ENCODE results near the gene S100A3. TPM values are rescaled to one million over a fixed set of nuclear protein-coding genes. Genes with fewer than 3 reads are reported as not detected.

The S100A3 gene
- polyA plus RNA-seq, 1 donor from 2014 or later: not detected

DNA sequence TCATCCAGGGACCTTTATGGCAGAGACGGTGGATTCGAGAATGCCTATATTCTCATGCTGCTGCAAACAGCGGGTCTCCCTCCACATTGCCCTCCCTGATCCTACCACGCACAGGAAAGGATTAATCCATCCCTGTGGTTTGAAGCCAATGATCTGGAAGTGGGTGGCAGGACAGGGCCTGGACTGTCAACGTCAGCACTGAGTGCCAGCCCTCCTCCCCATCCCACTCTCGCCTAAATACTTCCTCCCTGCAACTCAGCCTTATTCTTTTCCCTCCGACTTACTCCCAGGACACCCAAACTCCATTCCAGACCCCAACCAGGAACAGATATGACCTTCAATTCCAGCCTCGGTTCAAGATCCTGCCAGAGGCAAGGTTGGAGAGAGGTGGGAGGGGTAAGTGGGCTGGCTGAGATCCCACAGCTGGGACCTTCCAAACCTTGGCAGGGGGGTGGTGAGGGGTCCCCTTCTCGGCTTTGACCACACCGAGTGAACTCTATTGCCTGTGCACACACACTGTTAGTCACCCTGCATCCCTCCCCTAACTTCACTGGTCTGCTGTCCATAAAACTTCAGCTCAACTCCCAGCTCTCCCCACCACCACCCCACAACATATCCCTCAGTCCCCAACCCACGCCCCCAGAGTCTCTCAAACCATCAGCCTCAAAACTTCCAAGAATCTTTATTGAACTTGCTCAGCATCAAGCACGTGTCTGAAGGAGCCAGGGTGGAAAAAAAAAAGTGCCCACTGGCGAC is 5.9 kb downstream of the S100A3 start:
- Histone ChIP-seq H4K20me1 (ENCODE audit: insufficient read depth) (no peaks in the 10 kb centered on the region), H3K27ac (ENCODE audit: low read length) (no peak overlapping the region), H3K9ac (ENCODE audit: low read length) (no peak overlapping the region), H3F3A (ENCODE audit: insufficient read depth, low read length, poor library complexity, severe bottlenecking) (no peaks in the 10 kb centered on the region), H2AFZ (ENCODE audit: low read depth, low read length) (no peak overlapping the region), H3K79me2 (replicated peaks; ENCODE audit: insufficient read depth, low read length) (no peaks in the 10 kb centered on the region), H3K4me3 (ENCODE audit: low read length) (no peak overlapping the region), H3K36me3 (ENCODE audit: insufficient read depth, low read length) (no peaks in the 10 kb centered on the region), H3K27me3 (ENCODE audit: insufficient read depth, low read depth, low read length) (no peaks in the 10 kb centered on the region), H3K9me3 (ENCODE audit: low read length) (no peaks in the 10 kb centered on the region), H3K4me2 (ENCODE audit: low read length) (no peak overlapping the region), H3K9me2 (ENCODE audit: insufficient read depth, low read length) (no peaks in the 10 kb centered on the region)
- TF ChIP-seq RAD21 (conservative IDR thresholded peaks at IDR 0.05): no peak
- TF ChIP-seq CTCF (IDR thresholded peaks at IDR 0.05; ENCODE audit: poor library complexity, severe bottlenecking): no peak

DNA sequence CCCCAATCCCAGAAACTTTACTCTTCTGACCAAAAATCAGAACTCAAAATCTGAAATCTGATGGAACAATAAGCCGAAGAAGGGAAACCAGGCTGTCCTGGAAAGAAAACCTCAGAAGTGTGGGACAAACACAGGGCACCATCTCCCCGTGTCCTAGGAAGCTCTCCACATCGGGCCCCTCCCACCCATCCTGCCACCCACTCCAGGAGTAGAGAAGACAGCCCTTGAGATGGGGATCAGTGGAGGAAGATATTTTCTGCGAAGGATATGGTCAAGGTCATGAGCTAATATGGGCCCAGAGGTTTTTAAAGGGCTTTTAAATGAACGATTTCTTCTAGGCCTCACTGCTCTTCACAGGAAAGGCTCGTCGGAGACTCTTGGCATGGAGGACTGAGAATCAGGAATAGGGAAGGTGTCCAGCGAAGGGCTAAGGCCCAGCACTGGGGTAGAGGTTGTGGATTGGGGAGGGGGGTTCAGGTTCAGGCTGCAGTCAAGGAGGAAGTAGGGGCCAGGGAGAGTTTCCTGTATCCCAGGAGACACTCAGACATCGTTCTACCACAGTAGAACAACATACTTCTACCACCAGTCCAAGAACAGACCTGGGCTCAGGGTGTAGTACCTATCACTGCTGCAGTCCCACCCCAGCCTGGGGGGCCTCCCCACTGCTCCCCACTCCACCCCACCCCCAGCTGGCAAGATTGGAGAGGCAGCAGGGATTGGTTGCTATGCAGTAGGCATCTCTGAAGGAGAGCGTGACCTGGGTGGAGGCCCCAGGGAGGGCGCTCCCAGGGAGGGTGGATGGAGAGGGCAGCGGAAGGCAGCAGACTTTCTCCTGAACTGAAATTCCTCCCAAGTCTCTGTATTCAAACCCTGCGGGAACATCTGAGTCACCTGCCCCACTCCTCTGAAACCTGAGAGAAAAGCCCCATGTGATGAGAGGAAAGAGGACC is 7.1 kb downstream of the S100A3 start:
- no peak overlapping the region for H3K4me2 ChIP-seq (ENCODE audit: low read length)
- no peak overlapping the region for H3K27ac ChIP-seq (ENCODE audit: low read length)
- no peaks in the 10 kb centered on the region for H3K9me3 ChIP-seq (ENCODE audit: low read length)
- no peaks in the 10 kb centered on the region for H3F3A ChIP-seq (ENCODE audit: insufficient read depth, low read length, poor library complexity, severe bottlenecking)
- H3K27me3 ChIP-seq (ENCODE audit: insufficient read depth, low read depth, low read length): no peaks in the 10 kb centered on the region
- H3K9me2 ChIP-seq (ENCODE audit: insufficient read depth, low read length): no peaks in the 10 kb centered on the region
- no peak overlapping the region for H3K4me3 ChIP-seq (ENCODE audit: low read length)
- H3K9ac ChIP-seq (ENCODE audit: low read length): no peak overlapping the region
- no peaks in the 10 kb centered on the region for H3K36me3 ChIP-seq (ENCODE audit: insufficient read depth, low read length)
- TF ChIP-seq CTCF (IDR thresholded peaks at IDR 0.05; ENCODE audit: poor library complexity, severe bottlenecking): no peak
- no peak for TF ChIP-seq RAD21 (conservative IDR thresholded peaks at IDR 0.05)
- TF ChIP-seq REST (IDR thresholded peaks at IDR 0.05; ENCODE audit: borderline replicate concordance): no peak
- TF ChIP-seq EZH2 (IDR thresholded peaks at IDR 0.05; ENCODE audit: borderline replicate concordance, insufficient read depth, low read length, poor library complexity, severe bottlenecking): no peak
- no peak overlapping the region for H2AFZ ChIP-seq (ENCODE audit: low read depth, low read length)
- H4K20me1 ChIP-seq (ENCODE audit: insufficient read depth): no peaks in the 10 kb centered on the region
- no peaks in the 10 kb centered on the region for H3K79me2 ChIP-seq (replicated peaks; ENCODE audit: insufficient read depth, low read length)

Measured in neural cell (in vitro differentiated cells).